ENCODE data around the gene FOXO6. TPM values are rescaled to one million over a fixed set of nuclear protein-coding genes. Genes with fewer than 3 reads are reported as not detected.

FOXO6 gene
- total RNA-seq, 1 donor from 2014 or later = 38.4 TPM

- Mint-ChIP-seq H3K4me1 (peaks cover 43% of the 10 kb centered on the region), H3K4me3 (no peak overlapping the region), H3K27ac (no peak overlapping the region), H3K27me3 (ENCODE audit: low read depth) (peaks cover 2% of the 10 kb centered on the region), H3K9me3 (peaks cover 4% of the 10 kb centered on the region), H3K36me3 (peaks cover 4% of the 10 kb centered on the region)
- DNase-seq (ENCODE audit: low spot score in 2 of 2, unreplicated experiment in 2 of 2) = no peak
- TF ChIP-seq CTCF (IDR thresholded peaks at IDR 0.05; ENCODE audit: unreplicated experiment) = no peak
Measured at GRCh38 chr1:41396084-41396483, 34.9 kb downstream of the FOXO6 start.

- Mint-ChIP-seq H3K9me3 (peaks cover 4% of the 10 kb centered on the region), H3K36me3 (peaks cover 5% of the 10 kb centered on the region), H3K4me3 (no peak overlapping the region), H3K27me3 (ENCODE audit: low read depth) (peaks cover 6% of the 10 kb centered on the region), H3K27ac (no peak overlapping the region), H3K4me1 (peaks cover 42% of the 10 kb centered on the region)
- no peak for TF ChIP-seq CTCF (IDR thresholded peaks at IDR 0.05; ENCODE audit: unreplicated experiment)
- DNase-seq (ENCODE audit: low spot score in 2 of 2, unreplicated experiment in 2 of 2) = no peak
Measured at GRCh38 chr1:41397020-41397419, 35.8 kb downstream of the FOXO6 start.

GRCh38 chr1:41397753-41398330 lies 36.6 kb downstream of the FOXO6 start:
- Mint-ChIP-seq H3K4me1 (peaks cover 42% of the 10 kb centered on the region), H3K4me3 (no peak overlapping the region), H3K27me3 (ENCODE audit: low read depth) (peaks cover 4% of the 10 kb centered on the region), H3K27ac (no peak overlapping the region), H3K9me3 (peaks cover 4% of the 10 kb centered on the region), H3K36me3 (peaks cover 5% of the 10 kb centered on the region)
- no peak for DNase-seq (ENCODE audit: low spot score in 2 of 2, unreplicated experiment in 2 of 2)
- no peak for TF ChIP-seq CTCF (IDR thresholded peaks at IDR 0.05; ENCODE audit: unreplicated experiment)

GRCh38 chr1:41399145-41399795 lies 38.0 kb downstream of the FOXO6 start:
- Mint-ChIP-seq H3K4me3 (no peak overlapping the region), H3K27me3 (ENCODE audit: low read depth) (peaks cover 12% of the 10 kb centered on the region), H3K4me1 (peaks cover 31% of the 10 kb centered on the region), H3K27ac (no peak overlapping the region), H3K9me3 (peaks cover 4% of the 10 kb centered on the region), H3K36me3 (peaks cover 5% of the 10 kb centered on the region)
- no peak for DNase-seq (ENCODE audit: low spot score in 2 of 2, unreplicated experiment in 2 of 2)
- TF ChIP-seq CTCF (IDR thresholded peaks at IDR 0.05; ENCODE audit: unreplicated experiment) = no peak

- H3K27me3 Mint-ChIP-seq (ENCODE audit: low read depth) = peaks cover 15% of the 10 kb centered on the region
- H3K9me3 Mint-ChIP-seq = peaks cover 4% of the 10 kb centered on the region
- no peak for DNase-seq (ENCODE audit: low spot score in 2 of 2, unreplicated experiment in 2 of 2)
- peaks cover 5% of the 10 kb centered on the region for H3K36me3 Mint-ChIP-seq
- no peak overlapping the region for H3K4me3 Mint-ChIP-seq
- no peak for TF ChIP-seq CTCF (IDR thresholded peaks at IDR 0.05; ENCODE audit: unreplicated experiment)
- H3K27ac Mint-ChIP-seq = no peak overlapping the region
- peaks cover 24% of the 10 kb centered on the region for H3K4me1 Mint-ChIP-seq
Measured at GRCh38 chr1:41400225-41400624, 39.0 kb downstream of the FOXO6 start.

Measured in mesothelial cell of epicardium (in vitro differentiated cells).